GM12878 (cell line): Measurements from ENCODE around the gene NDUFB4. TPM values are rescaled to one million over a fixed set of nuclear protein-coding genes. Genes with fewer than 3 reads are reported as not detected.
A peak's percentile ranks its signal among the peaks of the same experiment; 100 is the strongest.

Experiments
- BHLHE40 ChIP-seq, 2 experiments: fragments of 450-650 bp in 1 of 2; IDR thresholded peaks; 2 replicates each; pipeline ENCODE4 v1.6.1; 2011 to 2017; ENCODE audit warnings: low read depth in 2 of 2, borderline replicate concordance in 1 of 2, improper control_type of control experiment in 1 of 2, low read length in 1 of 2, mild to moderate bottlenecking in 1 of 2
- CEBPB ChIP-seq, 2 experiments: fragments of 150-350 bp in 1 of 2; IDR thresholded peaks; 2 replicates each; pipeline ENCODE4 v1.6.1; 2012 to 2014; ENCODE audit warnings: low read depth in 2 of 2, low read length in 2 of 2, borderline replicate concordance in 1 of 2, inconsistent platforms in 1 of 2
- CHD2 ChIP-seq: IDR thresholded peaks from 2 replicates; pipeline ENCODE4 v1.6.1; 2011; ENCODE audit warnings: low read depth, low read length, improper control_type of control experiment, borderline replicate concordance
- FOXM1 ChIP-seq: IDR thresholded peaks from 2 replicates; pipeline ENCODE4 v1.6.1; 2012; ENCODE audit warnings: low read depth, mild to moderate bottlenecking, inconsistent platforms, low read length, moderate library complexity
- KAT2A ChIP-seq: conservative IDR thresholded peaks from 2 replicates; pipeline ENCODE4 v1.6.1; 2011; ENCODE audit warnings: low read depth, low read length; ENCODE audit not compliant: control insufficient read depth
- NFIC ChIP-seq: IDR thresholded peaks from 2 replicates; pipeline ENCODE4 v1.6.1; 2012; ENCODE audit warnings: low read depth, mild to moderate bottlenecking, inconsistent platforms, low read length, moderate library complexity
- NFYB ChIP-seq: IDR thresholded peaks from 2 replicates; pipeline ENCODE4 v1.6.1; 2011; ENCODE audit warnings: low read depth, mild to moderate bottlenecking, low read length, improper control_type of control experiment, moderate library complexity; ENCODE audit not compliant: insufficient read depth
- NRF1 ChIP-seq: conservative IDR thresholded peaks from 2 replicates; pipeline ENCODE4 v1.6.1; 2011; ENCODE audit warnings: mild to moderate bottlenecking, low read depth, low read length, improper control_type of control experiment
- ZSCAN29 ChIP-seq: fragments of 450-650 bp; IDR thresholded peaks from 2 replicates; pipeline ENCODE4 v1.6.1; 2017; ENCODE audit warnings: mild to moderate bottlenecking, moderate library complexity
- polyA plus RNA-seq, 11 experiments: library from polyadenylated mRNA; depleted of rRNA in 4 of 11; unstranded in 6 of 11; stranded (reverse) in 5 of 11; fragments of >200 nt; fragmentation: Nextera tagmentation in 4 of 11; fragmentation: Illumina TruSeq in 1 of 11; extraction: Ambion mirVana in 4 of 11; extraction: Trizol in 1 of 11; gene quantifications; 1 replicate in 1 of 11; 2 replicates in 10 of 11; pipeline versions ENCODE4 v1.2.1 to v1.2.3, GENCODE V29; 2011 to 2016; ENCODE audit warnings: inconsistent platforms in 2 of 11, missing spikeins in 2 of 11, low read depth in 1 of 11
- total RNA-seq, 4 experiments: library from RNA; depleted of rRNA in 3 of 4; stranded (reverse); fragments of >200 nt in 3 of 4; fragmentation: Illumina TruSeq in 1 of 4; extraction: Trizol in 1 of 4; gene quantifications; 2 replicates each; pipeline versions ENCODE4 v1.2.1 to v1.2.3, GENCODE V29; 2013 to 2021
- TF ChIP-seq, protein P1 (sequence below): fragments of 450-650 bp; IDR thresholded peaks from 2 replicates; pipeline ENCODE4 v1.6.1; 2017; ENCODE audit warnings: antibody characterized with exemption, mild to moderate bottlenecking, moderate library complexity
- TF ChIP-seq, protein P2 (sequence below): IDR thresholded peaks from 2 replicates; pipeline ENCODE4 v1.6.1; 2012; ENCODE audit warnings: low read depth, low read length, improper control_type of control experiment
- TF ChIP-seq, protein P3 (sequence below): fragments of 450-650 bp; IDR thresholded peaks from 2 replicates; pipeline ENCODE4 v1.6.1; 2017; ENCODE audit warnings: mild to moderate bottlenecking, low read depth, inconsistent platforms; ENCODE audit not compliant: poor library complexity, severe bottlenecking
- TF ChIP-seq, protein P4 (sequence below): IDR thresholded peaks from 2 replicates; pipeline ENCODE4 v1.6.1; 2011; ENCODE audit warnings: low read depth, mild to moderate bottlenecking, low read length, moderate library complexity, borderline replicate concordance; ENCODE audit errors: extremely low read depth
- TF ChIP-seq, protein P5 (sequence below): fragments of 450-650 bp; formaldehyde crosslinking; IDR thresholded peaks from 2 replicates; pipeline ENCODE4 v1.4.0; 2022; ENCODE audit warnings: mild to moderate bottlenecking, moderate library complexity

Gene NDUFB4
- total and polyA plus RNA-seq, 10 of the 15 experiments (the other 5 are each of a cell fraction or from before 2014, with no cell fraction given), result 155 to 864 (median 387) TPM

DNA sequence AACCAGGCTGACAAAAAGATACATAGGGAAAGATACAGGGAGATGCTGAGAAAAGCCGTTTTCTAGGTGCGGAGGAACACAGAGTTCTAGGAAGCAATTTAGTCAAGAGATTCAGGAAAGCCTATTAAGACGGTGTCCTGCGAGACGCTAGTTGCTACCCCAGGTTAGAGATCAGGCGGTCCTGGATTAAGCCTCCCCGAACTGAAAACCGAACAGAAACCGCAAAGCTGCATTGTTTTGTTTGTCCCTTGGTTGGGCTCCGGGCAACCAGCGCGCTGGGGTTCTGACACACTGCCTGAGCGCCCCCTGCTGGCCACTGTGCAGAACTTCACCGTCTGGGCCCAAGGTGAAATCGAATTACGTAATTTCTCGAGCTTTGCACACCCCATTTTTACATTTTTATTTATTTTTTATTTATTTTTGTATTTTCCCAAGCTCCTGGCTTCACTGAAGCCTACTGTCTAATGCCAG lies 37.3 kb upstream of the NDUFB4 start (continued):
- TF ChIP-seq, protein P1, sequence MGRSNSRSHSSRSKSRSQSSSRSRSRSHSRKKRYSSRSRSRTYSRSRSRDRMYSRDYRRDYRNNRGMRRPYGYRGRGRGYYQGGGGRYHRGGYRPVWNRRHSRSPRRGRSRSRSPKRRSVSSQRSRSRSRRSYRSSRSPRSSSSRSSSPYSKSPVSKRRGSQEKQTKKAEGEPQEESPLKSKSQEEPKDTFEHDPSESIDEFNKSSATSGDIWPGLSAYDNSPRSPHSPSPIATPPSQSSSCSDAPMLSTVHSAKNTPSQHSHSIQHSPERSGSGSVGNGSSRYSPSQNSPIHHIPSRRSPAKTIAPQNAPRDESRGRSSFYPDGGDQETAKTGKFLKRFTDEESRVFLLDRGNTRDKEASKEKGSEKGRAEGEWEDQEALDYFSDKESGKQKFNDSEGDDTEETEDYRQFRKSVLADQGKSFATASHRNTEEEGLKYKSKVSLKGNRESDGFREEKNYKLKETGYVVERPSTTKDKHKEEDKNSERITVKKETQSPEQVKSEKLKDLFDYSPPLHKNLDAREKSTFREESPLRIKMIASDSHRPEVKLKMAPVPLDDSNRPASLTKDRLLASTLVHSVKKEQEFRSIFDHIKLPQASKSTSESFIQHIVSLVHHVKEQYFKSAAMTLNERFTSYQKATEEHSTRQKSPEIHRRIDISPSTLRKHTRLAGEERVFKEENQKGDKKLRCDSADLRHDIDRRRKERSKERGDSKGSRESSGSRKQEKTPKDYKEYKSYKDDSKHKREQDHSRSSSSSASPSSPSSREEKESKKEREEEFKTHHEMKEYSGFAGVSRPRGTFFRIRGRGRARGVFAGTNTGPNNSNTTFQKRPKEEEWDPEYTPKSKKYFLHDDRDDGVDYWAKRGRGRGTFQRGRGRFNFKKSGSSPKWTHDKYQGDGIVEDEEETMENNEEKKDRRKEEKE, result no peak
- TF ChIP-seq, protein P2, sequence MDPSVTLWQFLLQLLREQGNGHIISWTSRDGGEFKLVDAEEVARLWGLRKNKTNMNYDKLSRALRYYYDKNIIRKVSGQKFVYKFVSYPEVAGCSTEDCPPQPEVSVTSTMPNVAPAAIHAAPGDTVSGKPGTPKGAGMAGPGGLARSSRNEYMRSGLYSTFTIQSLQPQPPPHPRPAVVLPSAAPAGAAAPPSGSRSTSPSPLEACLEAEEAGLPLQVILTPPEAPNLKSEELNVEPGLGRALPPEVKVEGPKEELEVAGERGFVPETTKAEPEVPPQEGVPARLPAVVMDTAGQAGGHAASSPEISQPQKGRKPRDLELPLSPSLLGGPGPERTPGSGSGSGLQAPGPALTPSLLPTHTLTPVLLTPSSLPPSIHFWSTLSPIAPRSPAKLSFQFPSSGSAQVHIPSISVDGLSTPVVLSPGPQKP, result no peak
- TF ChIP-seq KAT2A, result no peak
- no peak for TF ChIP-seq CHD2
- TF ChIP-seq, protein P3, sequence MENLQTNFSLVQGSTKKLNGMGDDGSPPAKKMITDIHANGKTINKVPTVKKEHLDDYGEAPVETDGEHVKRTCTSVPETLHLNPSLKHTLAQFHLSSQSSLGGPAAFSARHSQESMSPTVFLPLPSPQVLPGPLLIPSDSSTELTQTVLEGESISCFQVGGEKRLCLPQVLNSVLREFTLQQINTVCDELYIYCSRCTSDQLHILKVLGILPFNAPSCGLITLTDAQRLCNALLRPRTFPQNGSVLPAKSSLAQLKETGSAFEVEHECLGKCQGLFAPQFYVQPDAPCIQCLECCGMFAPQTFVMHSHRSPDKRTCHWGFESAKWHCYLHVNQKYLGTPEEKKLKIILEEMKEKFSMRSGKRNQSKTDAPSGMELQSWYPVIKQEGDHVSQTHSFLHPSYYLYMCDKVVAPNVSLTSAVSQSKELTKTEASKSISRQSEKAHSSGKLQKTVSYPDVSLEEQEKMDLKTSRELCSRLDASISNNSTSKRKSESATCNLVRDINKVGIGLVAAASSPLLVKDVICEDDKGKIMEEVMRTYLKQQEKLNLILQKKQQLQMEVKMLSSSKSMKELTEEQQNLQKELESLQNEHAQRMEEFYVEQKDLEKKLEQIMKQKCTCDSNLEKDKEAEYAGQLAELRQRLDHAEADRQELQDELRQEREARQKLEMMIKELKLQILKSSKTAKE, result peak; percentile 32
- TF ChIP-seq FOXM1, result peak; percentile 53; the same call in 1 of the 2 replicates
- TF ChIP-seq NFIC, result no peak
- 0 out of 4 replicates have a peak, but pooled peaks of 1 of the 2 experiments have one; percentile 11 for TF ChIP-seq BHLHE40 (IDR thresholded peaks at IDR 0.05; ENCODE audit: borderline replicate concordance in 1 of 2, low read depth in 2 of 2, low read length in 1 of 2)
- no peak for TF ChIP-seq NFYB
- TF ChIP-seq, protein P4, sequence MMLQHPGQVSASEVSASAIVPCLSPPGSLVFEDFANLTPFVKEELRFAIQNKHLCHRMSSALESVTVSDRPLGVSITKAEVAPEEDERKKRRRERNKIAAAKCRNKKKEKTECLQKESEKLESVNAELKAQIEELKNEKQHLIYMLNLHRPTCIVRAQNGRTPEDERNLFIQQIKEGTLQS, result no peak
- no peak for TF ChIP-seq ZSCAN29
- TF ChIP-seq, protein P5, sequence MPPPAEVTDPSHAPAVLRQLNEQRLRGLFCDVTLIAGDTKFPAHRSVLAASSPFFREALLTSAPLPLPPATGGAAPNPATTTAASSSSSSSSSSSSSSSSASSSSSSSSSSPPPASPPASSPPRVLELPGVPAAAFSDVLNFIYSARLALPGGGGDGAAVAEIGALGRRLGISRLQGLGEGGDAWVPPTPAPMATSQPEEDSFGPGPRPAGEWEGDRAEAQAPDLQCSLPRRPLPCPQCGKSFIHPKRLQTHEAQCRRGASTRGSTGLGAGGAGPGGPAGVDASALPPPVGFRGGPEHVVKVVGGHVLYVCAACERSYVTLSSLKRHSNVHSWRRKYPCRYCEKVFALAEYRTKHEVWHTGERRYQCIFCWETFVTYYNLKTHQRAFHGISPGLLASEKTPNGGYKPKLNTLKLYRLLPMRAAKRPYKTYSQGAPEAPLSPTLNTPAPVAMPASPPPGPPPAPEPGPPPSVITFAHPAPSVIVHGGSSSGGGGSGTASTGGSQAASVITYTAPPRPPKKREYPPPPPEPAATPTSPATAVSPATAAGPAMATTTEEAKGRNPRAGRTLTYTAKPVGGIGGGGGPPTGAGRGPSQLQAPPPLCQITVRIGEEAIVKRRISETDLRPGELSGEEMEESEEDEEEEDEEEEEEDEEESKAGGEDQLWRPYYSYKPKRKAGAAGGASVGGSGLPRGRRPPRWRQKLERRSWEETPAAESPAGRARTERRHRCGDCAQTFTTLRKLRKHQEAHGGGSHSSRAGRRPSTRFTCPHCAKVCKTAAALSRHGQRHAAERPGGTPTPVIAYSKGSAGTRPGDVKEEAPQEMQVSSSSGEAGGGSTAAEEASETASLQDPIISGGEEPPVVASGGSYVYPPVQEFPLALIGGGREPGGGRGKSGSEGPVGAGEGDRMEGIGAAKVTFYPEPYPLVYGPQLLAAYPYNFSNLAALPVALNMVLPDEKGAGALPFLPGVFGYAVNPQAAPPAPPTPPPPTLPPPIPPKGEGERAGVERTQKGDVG (CRISPR knock-in tag), result no peak
- TF ChIP-seq CEBPB (IDR thresholded peaks at IDR 0.05; ENCODE audit: borderline replicate concordance in 1 of 2, low read depth in 2 of 2, low read length in 2 of 2), result no peak
- no peak for TF ChIP-seq NRF1
